ENCODE results near the gene RALGAPA2.

The RALGAPA2 gene

DNA sequence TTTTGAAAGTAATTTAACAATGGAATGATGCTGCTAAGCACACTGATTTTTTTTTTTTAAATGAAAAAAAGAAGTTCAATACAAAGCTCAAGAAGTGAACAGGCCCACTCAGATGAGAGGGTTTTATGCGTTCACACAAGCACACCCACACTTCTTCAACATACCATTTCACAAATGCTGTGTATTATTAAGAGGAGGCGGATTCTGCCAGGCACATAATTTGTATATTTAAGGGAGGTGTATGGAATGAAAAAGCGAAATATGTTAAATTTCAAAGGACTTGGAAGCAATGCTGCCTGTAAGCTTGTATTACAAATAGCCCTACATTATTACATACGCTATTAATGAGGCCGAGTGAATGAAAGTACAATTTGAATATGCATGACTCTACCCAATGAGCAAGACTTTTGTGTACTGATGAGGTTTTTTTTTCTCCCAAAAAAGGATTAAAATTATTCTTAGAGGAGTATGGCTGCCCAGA, 220.6 kb downstream of the RALGAPA2 start:
- Histone ChIP-seq H3K9me3 (ENCODE audit: low read length) (no peaks in the 10 kb centered on the region), H3K36me3 (ENCODE audit: insufficient read depth, low read length) (peaks cover 18% of the 10 kb centered on the region), H3K4me1 (ENCODE audit: insufficient read depth, low read length) (no peaks in the 10 kb centered on the region), H3K4me3 (ENCODE audit: low read depth in 1 of 2, low read length in 2 of 2) (no peak overlapping the region), H3K27me3 (ENCODE audit: control insufficient read depth in 1 of 2, insufficient read depth in 2 of 2, low read length in 2 of 2) (no peaks in the 10 kb centered on the region), H3K27ac (ENCODE audit: low read depth, low read length) (no peak overlapping the region), H3K9ac (ENCODE audit: low read length) (no peak overlapping the region)

DNA sequence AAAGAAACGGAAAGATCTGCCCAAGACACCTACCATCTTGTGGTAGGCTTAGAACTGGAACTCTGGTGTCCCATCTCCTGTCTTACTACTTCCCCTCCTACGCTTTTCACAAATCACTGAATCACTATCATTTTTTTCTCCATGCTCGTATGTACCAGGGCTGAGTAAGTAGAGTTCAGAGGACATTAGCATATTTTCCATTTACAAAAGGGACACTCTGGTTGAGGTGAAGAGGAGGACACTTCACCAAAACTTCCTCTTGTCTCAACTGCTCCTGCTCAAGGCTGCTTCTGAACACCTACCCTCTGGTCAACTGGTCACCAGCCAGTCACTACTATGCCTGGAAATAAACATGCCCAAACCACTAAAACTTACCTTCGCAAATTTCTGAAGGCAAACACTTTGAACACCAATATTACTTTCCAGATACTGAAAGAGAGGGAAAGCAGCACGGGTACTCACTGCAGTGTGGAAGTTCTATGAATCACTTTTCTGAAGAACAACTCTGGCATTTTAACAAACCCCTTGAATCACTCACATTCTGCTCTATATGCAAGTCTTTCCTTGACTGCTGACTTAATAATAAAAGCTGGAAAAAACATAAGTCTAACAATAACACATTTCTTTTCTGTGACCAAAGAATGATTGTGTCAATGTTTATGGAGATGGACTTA, 221.2 kb downstream of the RALGAPA2 start:
- Histone ChIP-seq H3K4me3 (ENCODE audit: low read depth in 1 of 2, low read length in 2 of 2) (no peak overlapping the region), H3K27ac (ENCODE audit: low read depth, low read length) (no peak overlapping the region), H3K4me1 (ENCODE audit: insufficient read depth, low read length) (no peaks in the 10 kb centered on the region), H3K9ac (ENCODE audit: low read length) (no peak overlapping the region), H3K27me3 (ENCODE audit: control insufficient read depth in 1 of 2, insufficient read depth in 2 of 2, low read length in 2 of 2) (no peaks in the 10 kb centered on the region), H3K9me3 (ENCODE audit: low read length) (no peaks in the 10 kb centered on the region), H3K36me3 (ENCODE audit: insufficient read depth, low read length) (peaks cover 18% of the 10 kb centered on the region)

GRCh38 chr20:20490673-20491072, 221.8 kb downstream of the RALGAPA2 start:
- H3K27ac ChIP-seq (ENCODE audit: low read depth, low read length): no peak overlapping the region
- no peaks in the 10 kb centered on the region for H3K27me3 ChIP-seq (ENCODE audit: control insufficient read depth in 1 of 2, insufficient read depth in 2 of 2, low read length in 2 of 2)
- H3K9ac ChIP-seq (ENCODE audit: low read length): no peak overlapping the region
- H3K4me3 ChIP-seq (ENCODE audit: low read depth in 1 of 2, low read length in 2 of 2): no peak overlapping the region
- H3K36me3 ChIP-seq (ENCODE audit: insufficient read depth, low read length): peaks cover 18% of the 10 kb centered on the region
- H3K9me3 ChIP-seq (ENCODE audit: low read length): no peaks in the 10 kb centered on the region
- no peaks in the 10 kb centered on the region for H3K4me1 ChIP-seq (ENCODE audit: insufficient read depth, low read length)

- H3K4me3 ChIP-seq (ENCODE audit: low read depth in 1 of 2, low read length in 2 of 2): no peak overlapping the region
- no peaks in the 10 kb centered on the region for H3K9me3 ChIP-seq (ENCODE audit: low read length)
- no peaks in the 10 kb centered on the region for H3K27me3 ChIP-seq (ENCODE audit: control insufficient read depth in 1 of 2, insufficient read depth in 2 of 2, low read length in 2 of 2)
- peaks cover 14% of the 10 kb centered on the region for H3K36me3 ChIP-seq (ENCODE audit: insufficient read depth, low read length)
- H3K27ac ChIP-seq (ENCODE audit: low read depth, low read length): no peak overlapping the region
- no peak overlapping the region for H3K9ac ChIP-seq (ENCODE audit: low read length)
- no peaks in the 10 kb centered on the region for H3K4me1 ChIP-seq (ENCODE audit: insufficient read depth, low read length)
These were observed 222.6 kb downstream of the RALGAPA2 start for GRCh38 chr20:20489648-20490341.

- peaks cover 14% of the 10 kb centered on the region for H3K36me3 ChIP-seq (ENCODE audit: insufficient read depth, low read length)
- no peaks in the 10 kb centered on the region for H3K27me3 ChIP-seq (ENCODE audit: control insufficient read depth in 1 of 2, insufficient read depth in 2 of 2, low read length in 2 of 2)
- H3K9ac ChIP-seq (ENCODE audit: low read length): no peak overlapping the region
- H3K4me3 ChIP-seq (ENCODE audit: low read depth in 1 of 2, low read length in 2 of 2): no peak overlapping the region
- no peaks in the 10 kb centered on the region for H3K4me1 ChIP-seq (ENCODE audit: insufficient read depth, low read length)
- H3K27ac ChIP-seq (ENCODE audit: low read depth, low read length): no peak overlapping the region
- H3K9me3 ChIP-seq (ENCODE audit: low read length): no peaks in the 10 kb centered on the region
These were observed 223.4 kb downstream of the RALGAPA2 start for GRCh38 chr20:20489054-20489453.

GRCh38 chr20:20488388-20488787, 224.1 kb downstream of the RALGAPA2 start:
- no peaks in the 10 kb centered on the region for H3K27me3 ChIP-seq (ENCODE audit: control insufficient read depth in 1 of 2, insufficient read depth in 2 of 2, low read length in 2 of 2)
- H3K9me3 ChIP-seq (ENCODE audit: low read length): no peaks in the 10 kb centered on the region
- H3K9ac ChIP-seq (ENCODE audit: low read length): no peak overlapping the region
- no peak overlapping the region for H3K27ac ChIP-seq (ENCODE audit: low read depth, low read length)
- H3K4me3 ChIP-seq (ENCODE audit: low read depth in 1 of 2, low read length in 2 of 2): no peak overlapping the region
- no peaks in the 10 kb centered on the region for H3K4me1 ChIP-seq (ENCODE audit: insufficient read depth, low read length)
- peaks cover 14% of the 10 kb centered on the region for H3K36me3 ChIP-seq (ENCODE audit: insufficient read depth, low read length)

GRCh38 chr20:20487811-20488210, 224.6 kb downstream of the RALGAPA2 start:
- Histone ChIP-seq H3K9me3 (ENCODE audit: low read length) (no peaks in the 10 kb centered on the region), H3K4me1 (ENCODE audit: insufficient read depth, low read length) (no peaks in the 10 kb centered on the region), H3K9ac (ENCODE audit: low read length) (no peak overlapping the region), H3K36me3 (ENCODE audit: insufficient read depth, low read length) (peaks cover 14% of the 10 kb centered on the region), H3K27me3 (ENCODE audit: control insufficient read depth in 1 of 2, insufficient read depth in 2 of 2, low read length in 2 of 2) (no peaks in the 10 kb centered on the region), H3K27ac (ENCODE audit: low read depth, low read length) (no peak overlapping the region), H3K4me3 (ENCODE audit: low read depth in 1 of 2, low read length in 2 of 2) (no peak overlapping the region)

DNA sequence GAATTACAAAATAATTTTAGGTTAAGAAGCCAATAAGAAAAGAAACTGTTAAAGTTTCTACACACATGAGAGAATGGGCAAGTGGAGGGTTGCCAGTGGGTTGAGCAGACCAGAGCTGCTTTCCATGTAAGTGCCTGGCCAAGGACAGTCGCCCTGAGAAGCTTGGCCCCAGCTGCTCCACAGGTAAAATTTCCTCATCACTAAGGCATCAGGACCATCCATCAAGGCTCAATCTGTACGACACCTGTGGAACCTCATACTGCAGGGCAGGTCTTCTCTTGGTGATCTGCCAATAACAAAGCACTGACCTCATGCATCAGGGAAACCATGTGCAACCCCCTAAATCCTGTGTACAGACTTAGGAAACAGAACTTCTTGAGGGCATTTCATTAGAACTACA, 229.1 kb downstream of the RALGAPA2 start:
- Histone ChIP-seq H3K27me3 (ENCODE audit: control insufficient read depth in 1 of 2, insufficient read depth in 2 of 2, low read length in 2 of 2) (no peaks in the 10 kb centered on the region), H3K4me1 (ENCODE audit: insufficient read depth, low read length) (no peaks in the 10 kb centered on the region), H3K9ac (ENCODE audit: low read length) (no peak overlapping the region), H3K27ac (ENCODE audit: low read depth, low read length) (no peak overlapping the region), H3K36me3 (ENCODE audit: insufficient read depth, low read length) (peaks cover 7% of the 10 kb centered on the region), H3K9me3 (ENCODE audit: low read length) (no peaks in the 10 kb centered on the region), H3K4me3 (ENCODE audit: low read depth in 1 of 2, low read length in 2 of 2) (no peak overlapping the region)

- no peaks in the 10 kb centered on the region for H3K9me3 ChIP-seq (ENCODE audit: low read length)
- peaks cover 5% of the 10 kb centered on the region for H3K36me3 ChIP-seq (ENCODE audit: insufficient read depth, low read length)
- H3K27me3 ChIP-seq (ENCODE audit: control insufficient read depth in 1 of 2, insufficient read depth in 2 of 2, low read length in 2 of 2): no peaks in the 10 kb centered on the region
- H3K4me3 ChIP-seq (ENCODE audit: low read depth in 1 of 2, low read length in 2 of 2): no peak overlapping the region
- no peak overlapping the region for H3K9ac ChIP-seq (ENCODE audit: low read length)
- no peak overlapping the region for H3K27ac ChIP-seq (ENCODE audit: low read depth, low read length)
- H3K4me1 ChIP-seq (ENCODE audit: insufficient read depth, low read length): no peaks in the 10 kb centered on the region
These were observed 230.0 kb downstream of the RALGAPA2 start for GRCh38 chr20:20482453-20482852.

GRCh38 chr20:20480689-20481088, 231.8 kb downstream of the RALGAPA2 start:
- H3K36me3 ChIP-seq (ENCODE audit: insufficient read depth, low read length): no peaks in the 10 kb centered on the region
- H3K27me3 ChIP-seq (ENCODE audit: control insufficient read depth in 1 of 2, insufficient read depth in 2 of 2, low read length in 2 of 2): no peaks in the 10 kb centered on the region
- H3K27ac ChIP-seq (ENCODE audit: low read depth, low read length): no peak overlapping the region
- no peak overlapping the region for H3K4me3 ChIP-seq (ENCODE audit: low read depth in 1 of 2, low read length in 2 of 2)
- no peaks in the 10 kb centered on the region for H3K9me3 ChIP-seq (ENCODE audit: low read length)
- H3K4me1 ChIP-seq (ENCODE audit: insufficient read depth, low read length): no peaks in the 10 kb centered on the region
- no peak overlapping the region for H3K9ac ChIP-seq (ENCODE audit: low read length)

DNA sequence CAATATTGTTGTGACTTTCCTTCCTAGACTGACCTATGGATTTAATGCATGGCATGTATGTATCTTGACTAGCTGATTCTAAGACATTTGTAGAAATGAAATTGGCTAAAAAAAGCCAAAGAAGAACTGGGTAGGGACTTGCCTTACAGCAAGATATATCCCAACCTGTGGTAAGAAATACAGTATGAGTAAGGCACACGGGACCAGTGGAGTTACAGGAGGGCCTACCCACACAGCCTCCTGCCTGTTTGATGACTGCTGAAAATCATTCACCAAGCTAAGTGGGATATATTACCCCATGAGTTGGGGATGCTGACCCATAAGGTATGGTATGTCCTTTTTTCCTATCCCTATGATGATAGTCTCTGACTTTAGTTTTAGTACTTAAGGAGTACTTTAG, 232.3 kb downstream of the RALGAPA2 start:
- Histone ChIP-seq H3K4me3 (ENCODE audit: low read depth in 1 of 2, low read length in 2 of 2) (no peak overlapping the region), H3K27ac (ENCODE audit: low read depth, low read length) (no peak overlapping the region), H3K27me3 (ENCODE audit: control insufficient read depth in 1 of 2, insufficient read depth in 2 of 2, low read length in 2 of 2) (no peaks in the 10 kb centered on the region), H3K9ac (ENCODE audit: low read length) (no peak overlapping the region), H3K36me3 (ENCODE audit: insufficient read depth, low read length) (no peaks in the 10 kb centered on the region), H3K4me1 (ENCODE audit: insufficient read depth, low read length) (no peaks in the 10 kb centered on the region), H3K9me3 (ENCODE audit: low read length) (no peaks in the 10 kb centered on the region)
